ENCODE data around the gene CASP2. TPM values are rescaled to one million over a fixed set of nuclear protein-coding genes. Genes with fewer than 3 reads are reported as not detected.

The CASP2 gene
- total and polyA plus RNA-seq, 4 donors, result 3.4 to 11.3 (median 4.1) TPM

DNA sequence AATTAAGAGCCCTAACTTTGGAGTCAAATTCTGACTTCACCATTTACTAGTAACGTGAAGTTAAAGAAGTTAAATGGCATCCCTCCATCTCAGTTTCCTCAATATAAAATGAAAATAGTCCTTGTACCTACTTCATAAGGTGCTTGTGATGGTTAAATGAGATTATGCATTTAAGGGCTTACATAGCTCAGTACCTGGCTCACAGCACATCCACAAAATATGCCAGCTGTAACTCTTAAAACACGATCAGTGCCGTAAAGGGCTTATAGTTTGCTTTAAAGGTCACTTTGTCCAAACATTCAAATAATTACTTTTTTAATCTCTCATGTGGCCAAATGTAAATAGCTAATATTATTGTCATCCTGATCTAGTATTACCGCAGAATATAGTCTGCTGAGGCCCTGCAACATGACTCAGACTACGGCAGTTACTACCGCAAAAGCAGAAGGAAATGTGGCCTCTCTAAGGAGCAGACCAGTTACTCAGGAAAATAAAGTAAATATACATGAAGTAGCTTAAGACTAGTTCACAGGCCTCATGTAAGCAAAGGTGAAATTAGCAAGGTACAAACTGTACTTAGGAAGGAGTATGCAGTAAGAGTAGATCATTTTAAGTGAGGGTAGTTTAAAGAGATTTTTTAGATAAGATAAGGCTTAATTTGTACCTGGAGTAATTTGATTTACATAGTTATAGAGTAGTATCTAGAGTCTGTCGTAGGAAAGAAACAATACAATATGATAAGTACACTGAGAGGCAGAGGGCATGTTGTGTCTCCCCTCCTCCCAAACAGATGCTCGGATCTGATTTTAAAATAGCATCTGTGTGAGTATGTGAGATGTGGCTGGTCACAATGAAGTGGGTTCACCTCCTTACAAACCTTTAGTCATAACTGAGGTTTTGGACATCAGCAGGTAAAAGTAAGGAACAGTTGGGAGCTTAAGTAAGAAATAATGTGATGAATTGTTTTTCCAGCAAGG is 13.1 kb downstream of the CASP2 start:
- H3K9me3 ChIP-seq (ENCODE audit: control insufficient read depth in 4 of 4, low read length in 3 of 4), result no peaks in the 10 kb centered on the region
- TF ChIP-seq YY1 (IDR thresholded peaks at IDR 0.05) (no peak), SP1 (IDR thresholded peaks at IDR 0.05) (no peak), RXRA (IDR thresholded peaks at IDR 0.05) (no peak), EGR1 (IDR thresholded peaks at IDR 0.05; ENCODE audit: low read depth in 2 of 2) (no peak), RAD21 (IDR thresholded peaks at IDR 0.05) (no peak)
- TF ChIP-seq, protein P1, sequence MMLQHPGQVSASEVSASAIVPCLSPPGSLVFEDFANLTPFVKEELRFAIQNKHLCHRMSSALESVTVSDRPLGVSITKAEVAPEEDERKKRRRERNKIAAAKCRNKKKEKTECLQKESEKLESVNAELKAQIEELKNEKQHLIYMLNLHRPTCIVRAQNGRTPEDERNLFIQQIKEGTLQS (IDR thresholded peaks at IDR 0.05), result no peak
- TF ChIP-seq, protein P2, sequence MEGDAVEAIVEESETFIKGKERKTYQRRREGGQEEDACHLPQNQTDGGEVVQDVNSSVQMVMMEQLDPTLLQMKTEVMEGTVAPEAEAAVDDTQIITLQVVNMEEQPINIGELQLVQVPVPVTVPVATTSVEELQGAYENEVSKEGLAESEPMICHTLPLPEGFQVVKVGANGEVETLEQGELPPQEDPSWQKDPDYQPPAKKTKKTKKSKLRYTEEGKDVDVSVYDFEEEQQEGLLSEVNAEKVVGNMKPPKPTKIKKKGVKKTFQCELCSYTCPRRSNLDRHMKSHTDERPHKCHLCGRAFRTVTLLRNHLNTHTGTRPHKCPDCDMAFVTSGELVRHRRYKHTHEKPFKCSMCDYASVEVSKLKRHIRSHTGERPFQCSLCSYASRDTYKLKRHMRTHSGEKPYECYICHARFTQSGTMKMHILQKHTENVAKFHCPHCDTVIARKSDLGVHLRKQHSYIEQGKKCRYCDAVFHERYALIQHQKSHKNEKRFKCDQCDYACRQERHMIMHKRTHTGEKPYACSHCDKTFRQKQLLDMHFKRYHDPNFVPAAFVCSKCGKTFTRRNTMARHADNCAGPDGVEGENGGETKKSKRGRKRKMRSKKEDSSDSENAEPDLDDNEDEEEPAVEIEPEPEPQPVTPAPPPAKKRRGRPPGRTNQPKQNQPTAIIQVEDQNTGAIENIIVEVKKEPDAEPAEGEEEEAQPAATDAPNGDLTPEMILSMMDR (IDR thresholded peaks at IDR 0.05; ENCODE audit: low read depth, low read length, missing input control), result no peak
- TF ChIP-seq, protein P3, sequence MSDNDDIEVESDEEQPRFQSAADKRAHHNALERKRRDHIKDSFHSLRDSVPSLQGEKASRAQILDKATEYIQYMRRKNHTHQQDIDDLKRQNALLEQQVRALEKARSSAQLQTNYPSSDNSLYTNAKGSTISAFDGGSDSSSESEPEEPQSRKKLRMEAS (IDR thresholded peaks at IDR 0.05), result no peak
- peaks cover 0 to 15% (median 11%) of the 10 kb centered on the region in 4 donors for H3K4me1 ChIP-seq (ENCODE audit: control insufficient read depth in 4 of 4, insufficient read depth in 4 of 4, low read length in 3 of 4)
- peaks cover 10 to 53% (median 51%) of the 10 kb centered on the region in 4 donors for H3K36me3 ChIP-seq (ENCODE audit: control insufficient read depth in 4 of 4, insufficient read depth in 3 of 4, low read depth in 1 of 4, low read length in 3 of 4)
- WGBS, result 80% methylated on average over 8 of the region's 8 CpGs
- H3K27ac ChIP-seq (ENCODE audit: low read depth in 1 of 2, low read length in 2 of 2), result no peak overlapping the region
- H3K27me3 ChIP-seq (ENCODE audit: control insufficient read depth in 4 of 4, insufficient read depth in 4 of 4, low read length in 3 of 4), result no peaks in the 10 kb centered on the region
- no peak for DNase-seq (ENCODE audit: low spot score)
- H3K9ac ChIP-seq (ENCODE audit: low read depth in 1 of 2, low read length in 2 of 2), result no peak overlapping the region
- no peak overlapping the region for H3K4me3 ChIP-seq (ENCODE audit: low read depth in 1 of 3, low read length in 3 of 3)

DNA sequence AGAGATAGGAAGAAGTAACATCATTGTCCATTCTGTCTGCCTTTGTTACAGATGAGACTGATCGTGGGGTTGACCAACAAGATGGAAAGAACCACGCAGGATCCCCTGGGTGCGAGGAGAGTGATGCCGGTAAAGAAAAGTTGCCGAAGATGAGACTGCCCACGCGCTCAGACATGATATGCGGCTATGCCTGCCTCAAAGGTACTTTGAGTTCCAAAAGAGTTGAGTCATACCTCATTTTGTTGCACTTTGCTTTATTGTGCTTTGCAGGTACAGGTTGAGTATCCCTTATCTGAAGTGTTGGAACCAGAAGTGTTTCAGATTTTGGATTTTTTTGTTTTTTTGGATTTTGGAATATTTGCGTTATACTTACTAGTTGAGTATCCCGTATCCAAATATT is 15.6 kb downstream of the CASP2 start:
- H3K9me3 ChIP-seq (ENCODE audit: control insufficient read depth in 4 of 4, low read length in 3 of 4), result no peaks in the 10 kb centered on the region
- H3K4me1 ChIP-seq (ENCODE audit: control insufficient read depth in 4 of 4, insufficient read depth in 4 of 4, low read length in 3 of 4), result peaks cover 0 to 15% (median 11%) of the 10 kb centered on the region in 4 donors
- peaks cover 10 to 53% (median 45%) of the 10 kb centered on the region in 4 donors for H3K36me3 ChIP-seq (ENCODE audit: control insufficient read depth in 4 of 4, insufficient read depth in 3 of 4, low read depth in 1 of 4, low read length in 3 of 4)
- H3K4me3 ChIP-seq (ENCODE audit: low read depth in 1 of 3, low read length in 3 of 3), result no peak overlapping the region
- no peak for DNase-seq (ENCODE audit: low spot score)
- H3K9ac ChIP-seq (ENCODE audit: low read depth in 1 of 2, low read length in 2 of 2), result no peak overlapping the region
- TF ChIP-seq HNF4A (conservative IDR thresholded peaks at IDR 0.05) (no peak), JUND (IDR thresholded peaks at IDR 0.05) (no peak), HNF4G (IDR thresholded peaks at IDR 0.05) (no peak), RXRA (IDR thresholded peaks at IDR 0.05) (no peak)
- no peak overlapping the region for H3K27ac ChIP-seq (ENCODE audit: low read depth in 1 of 2, low read length in 2 of 2)
- H3K27me3 ChIP-seq (ENCODE audit: control insufficient read depth in 4 of 4, insufficient read depth in 4 of 4, low read length in 3 of 4), result no peaks in the 10 kb centered on the region
- WGBS, result 97% methylated on average over 10 of the region's 10 CpGs

DNA sequence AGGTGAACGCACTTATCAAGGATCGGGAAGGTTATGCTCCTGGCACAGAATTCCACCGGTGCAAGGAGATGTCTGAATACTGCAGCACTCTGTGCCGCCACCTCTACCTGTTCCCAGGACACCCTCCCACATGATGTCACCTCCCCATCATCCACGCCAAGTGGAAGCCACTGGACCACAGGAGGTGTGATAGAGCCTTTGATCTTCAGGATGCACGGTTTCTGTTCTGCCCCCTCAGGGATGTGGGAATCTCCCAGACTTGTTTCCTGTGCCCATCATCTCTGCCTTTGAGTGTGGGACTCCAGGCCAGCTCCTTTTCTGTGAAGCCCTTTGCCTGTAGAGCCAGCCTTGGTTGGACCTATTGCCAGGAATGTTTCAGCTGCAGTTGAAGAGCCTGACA is 16.8 kb downstream of the CASP2 start:
- 89% methylated on average over 6 of the region's 6 CpGs for WGBS
- Histone ChIP-seq H3K36me3 (ENCODE audit: control insufficient read depth in 4 of 4, insufficient read depth in 3 of 4, low read depth in 1 of 4, low read length in 3 of 4) (peaks cover 10 to 53% (median 44%) of the 10 kb centered on the region in 4 donors), H3K27ac (ENCODE audit: low read depth in 1 of 2, low read length in 2 of 2) (no peak overlapping the region)
- no peak for TF ChIP-seq EGR1 (IDR thresholded peaks at IDR 0.05; ENCODE audit: low read depth in 2 of 2)
- TF ChIP-seq GABPA (IDR thresholded peaks at IDR 0.05 in 1 of 2, conservative IDR thresholded peaks at IDR 0.05 in 1 of 2), result no peak
- TF ChIP-seq, protein P3 (IDR thresholded peaks at IDR 0.05), result no peak
- TF ChIP-seq HNF4G (IDR thresholded peaks at IDR 0.05), result no peak
- TF ChIP-seq, protein P1 (IDR thresholded peaks at IDR 0.05), result no peak
- no peak for TF ChIP-seq FOXA2 (IDR thresholded peaks at IDR 0.05)
- TF ChIP-seq NR2F2 (IDR thresholded peaks at IDR 0.05), result no peak
- no peak for TF ChIP-seq SP1 (IDR thresholded peaks at IDR 0.05)
- TF ChIP-seq, protein P4, sequence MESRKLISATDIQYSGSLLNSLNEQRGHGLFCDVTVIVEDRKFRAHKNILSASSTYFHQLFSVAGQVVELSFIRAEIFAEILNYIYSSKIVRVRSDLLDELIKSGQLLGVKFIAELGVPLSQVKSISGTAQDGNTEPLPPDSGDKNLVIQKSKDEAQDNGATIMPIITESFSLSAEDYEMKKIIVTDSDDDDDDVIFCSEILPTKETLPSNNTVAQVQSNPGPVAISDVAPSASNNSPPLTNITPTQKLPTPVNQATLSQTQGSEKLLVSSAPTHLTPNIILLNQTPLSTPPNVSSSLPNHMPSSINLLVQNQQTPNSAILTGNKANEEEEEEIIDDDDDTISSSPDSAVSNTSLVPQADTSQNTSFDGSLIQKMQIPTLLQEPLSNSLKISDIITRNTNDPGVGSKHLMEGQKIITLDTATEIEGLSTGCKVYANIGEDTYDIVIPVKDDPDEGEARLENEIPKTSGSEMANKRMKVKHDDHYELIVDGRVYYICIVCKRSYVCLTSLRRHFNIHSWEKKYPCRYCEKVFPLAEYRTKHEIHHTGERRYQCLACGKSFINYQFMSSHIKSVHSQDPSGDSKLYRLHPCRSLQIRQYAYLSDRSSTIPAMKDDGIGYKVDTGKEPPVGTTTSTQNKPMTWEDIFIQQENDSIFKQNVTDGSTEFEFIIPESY (IDR thresholded peaks at IDR 0.05), result no peak
- TF ChIP-seq, protein P2 (IDR thresholded peaks at IDR 0.05; ENCODE audit: low read depth, low read length, missing input control), result no peak
- no peak for TF ChIP-seq RAD21 (IDR thresholded peaks at IDR 0.05)
- TF ChIP-seq YY1 (IDR thresholded peaks at IDR 0.05), result no peak
- TF ChIP-seq JUND (IDR thresholded peaks at IDR 0.05), result no peak
- TF ChIP-seq HNF4A (conservative IDR thresholded peaks at IDR 0.05), result no peak

More for the DNA sequence above, 16.8 kb downstream of the CASP2 start:
- Histone ChIP-seq H3K4me1 (ENCODE audit: control insufficient read depth in 4 of 4, insufficient read depth in 4 of 4, low read length in 3 of 4) (peaks cover 0 to 11% (median 9%) of the 10 kb centered on the region in 4 donors), H3K4me3 (ENCODE audit: low read depth in 1 of 3, low read length in 3 of 3) (no peak overlapping the region), H3K27me3 (ENCODE audit: control insufficient read depth in 4 of 4, insufficient read depth in 4 of 4, low read length in 3 of 4) (no peaks in the 10 kb centered on the region), H3K9me3 (ENCODE audit: control insufficient read depth in 4 of 4, low read length in 3 of 4) (no peaks in the 10 kb centered on the region), H3K9ac (ENCODE audit: low read depth in 1 of 2, low read length in 2 of 2) (no peak overlapping the region)
- DNase-seq (ENCODE audit: low spot score), result no peak

Data from liver (tissue), 9 donors.